WTC11 (cell line): ENCODE measurements around the gene ADAMTS18. TPM values are rescaled to one million over a fixed set of nuclear protein-coding genes. Genes with fewer than 3 reads are reported as not detected.

ENCODE experiments used
- ATAC-seq: fragments of 200-7000 bp; cut with Tn5 transposase; 2 replicates; pipeline ENCODE4 v1.10.0; 2021; ENCODE audit warnings: mild to moderate bottlenecking, moderate library complexity
- CTCF ChIA-PET: fragments of 300-600 bp; sonication (Branson Sonifier 250); formaldehyde crosslinking; loops from one replicate; lab custom pipeline; 2021; ENCODE audit warnings: antibody characterized with exemption; lab: Charles Lee
- POLR2A ChIA-PET: fragments of 350-600 bp; sonication (Branson Sonifier 250); formaldehyde crosslinking; loops from one replicate; lab custom pipeline; 2021; ENCODE audit warnings: antibody characterized with exemption; lab: Charles Lee
- DNase-seq: peaks from one replicate; pipeline ENCODE4 v3.0.0; 2021; ENCODE audit warnings: low spot score
- H3K27ac Mint-ChIP-seq: 2 replicates; pipeline ENCODE4 v1.8.0; 2021; ENCODE audit warnings: mixed read lengths
- H3K27me3 Mint-ChIP-seq: 2 replicates; pipeline ENCODE4 v1.8.0; 2021; ENCODE audit warnings: low read depth, mild to moderate bottlenecking, moderate library complexity, mixed read lengths
- H3K36me3 Mint-ChIP-seq: 2 replicates; pipeline ENCODE4 v1.8.0; 2021; ENCODE audit warnings: mixed read lengths
- H3K4me1 Mint-ChIP-seq: 2 replicates; pipeline ENCODE4 v1.8.0; 2022; ENCODE audit warnings: mixed read lengths
- H3K4me3 Mint-ChIP-seq: 2 replicates; pipeline ENCODE4 v1.8.0; 2021; ENCODE audit warnings: mild to moderate bottlenecking, moderate library complexity, mixed read lengths
- H3K9me3 Mint-ChIP-seq: 2 replicates; pipeline ENCODE4 v1.8.0; 2021; ENCODE audit warnings: mixed read lengths
- AR ChIP-seq: fragments of 250-450 bp; sonication (Bioruptor Pico); IDR thresholded peaks from 2 replicates; pipeline ENCODE4 v1.9.0; 2021; ENCODE audit warnings: mild to moderate bottlenecking
- CREB1 ChIP-seq: sonication (generic); formaldehyde crosslinking; IDR thresholded peaks from 2 replicates; pipeline ENCODE4 v1.8.0; 2023; ENCODE audit warnings: mild to moderate bottlenecking, missing genetic modification reagents
- CREM ChIP-seq: sonication (generic); formaldehyde crosslinking; IDR thresholded peaks from 2 replicates; pipeline ENCODE4 v1.8.1; 2022; ENCODE audit warnings: mild to moderate bottlenecking, missing genetic modification reagents, moderate library complexity
- E2F4 ChIP-seq: sonication (generic); formaldehyde crosslinking; IDR thresholded peaks from 2 replicates; pipeline ENCODE4 v1.8.1; 2022; ENCODE audit warnings: low read depth, mild to moderate bottlenecking, moderate library complexity, missing genetic modification reagents, borderline replicate concordance
- FOXP1 ChIP-seq: sonication (generic); formaldehyde crosslinking; IDR thresholded peaks from 2 replicates; pipeline ENCODE4 v1.8.0; 2022; ENCODE audit warnings: missing genetic modification reagents, mild to moderate bottlenecking, moderate library complexity, borderline replicate concordance
- GABPB1 ChIP-seq: sonication (generic); formaldehyde crosslinking; IDR thresholded peaks from 2 replicates; pipeline ENCODE4 v1.8.1; 2023; ENCODE audit warnings: mild to moderate bottlenecking, missing genetic modification reagents
- GRHL2 ChIP-seq: fragments of 250-450 bp; sonication (Bioruptor Pico); IDR thresholded peaks from 2 replicates; pipeline ENCODE4 v1.8.0; 2022; ENCODE audit warnings: mild to moderate bottlenecking, moderate library complexity; ENCODE audit not compliant: insufficient replicate concordance, severe bottlenecking
- KAT7 ChIP-seq: sonication (generic); formaldehyde crosslinking; IDR thresholded peaks from 2 replicates; pipeline ENCODE4 v1.8.1; 2023; ENCODE audit warnings: missing genetic modification reagents, mild to moderate bottlenecking, borderline replicate concordance
- NFATC4 ChIP-seq: fragments of 250-450 bp; sonication (Bioruptor Pico); IDR thresholded peaks from 2 replicates; pipeline ENCODE4 v1.9.0; 2021; ENCODE audit warnings: mild to moderate bottlenecking
- NR2C2 ChIP-seq: sonication (generic); formaldehyde crosslinking; IDR thresholded peaks from 2 replicates; pipeline ENCODE4 v1.8.0; 2022; ENCODE audit warnings: mild to moderate bottlenecking, missing genetic modification reagents
- OVOL2 ChIP-seq: fragments of 250-450 bp; sonication (Bioruptor Pico); IDR thresholded peaks from 2 replicates; pipeline ENCODE4 v1.9.0; 2021; ENCODE audit warnings: mild to moderate bottlenecking, borderline replicate concordance
- RELA ChIP-seq: sonication (generic); formaldehyde crosslinking; IDR thresholded peaks from 2 replicates; pipeline ENCODE4 v1.8.1; 2022; ENCODE audit warnings: missing genetic modification reagents, mild to moderate bottlenecking, borderline replicate concordance
- USF1 ChIP-seq: sonication (generic); formaldehyde crosslinking; IDR thresholded peaks from 2 replicates; pipeline ENCODE4 v1.8.0; 2022; ENCODE audit warnings: mild to moderate bottlenecking, missing genetic modification reagents
- ZBTB21 ChIP-seq: sonication (generic); formaldehyde crosslinking; IDR thresholded peaks from 2 replicates; pipeline ENCODE4 v1.8.1; 2023; ENCODE audit warnings: mild to moderate bottlenecking, missing genetic modification reagents, borderline replicate concordance
- ZNF121 ChIP-seq: sonication (generic); formaldehyde crosslinking; IDR thresholded peaks from 2 replicates; pipeline ENCODE4 v1.8.0; 2023; ENCODE audit warnings: missing genetic modification reagents
- ZNF138 ChIP-seq: sonication (generic); formaldehyde crosslinking; conservative IDR thresholded peaks from 2 replicates; pipeline ENCODE4 v1.8.1; 2022; ENCODE audit warnings: mild to moderate bottlenecking, moderate library complexity, missing genetic modification reagents
- ZNF281 ChIP-seq: sonication (generic); formaldehyde crosslinking; IDR thresholded peaks from 2 replicates; pipeline ENCODE4 v1.8.0; 2023; ENCODE audit warnings: mild to moderate bottlenecking, missing genetic modification reagents
- ZNF396 ChIP-seq: fragments of 250-450 bp; sonication (Bioruptor Pico); IDR thresholded peaks from 2 replicates; pipeline ENCODE4 v1.8.0; 2021; ENCODE audit warnings: mild to moderate bottlenecking, moderate library complexity, borderline replicate concordance
- total RNA-seq: library from RNA; stranded (reverse); gene quantifications from 3 replicates; pipeline ENCODE4 v1.2.3, GENCODE V29; 2021
- TF ChIP-seq, protein P1 (sequence below): sonication (generic); formaldehyde crosslinking; IDR thresholded peaks from 2 replicates; pipeline ENCODE4 v1.8.1; 2022; ENCODE audit warnings: mild to moderate bottlenecking, missing genetic modification reagents, moderate library complexity, borderline replicate concordance
- TF ChIP-seq, protein P2 (sequence below): sonication (generic); formaldehyde crosslinking; IDR thresholded peaks from 2 replicates; pipeline ENCODE4 v1.8.1; 2023; ENCODE audit warnings: mild to moderate bottlenecking, missing genetic modification reagents, moderate library complexity
- TF ChIP-seq, protein P3 (sequence below): sonication (generic); formaldehyde crosslinking; IDR thresholded peaks from 2 replicates; pipeline ENCODE4 v1.8.1; 2023; ENCODE audit warnings: mild to moderate bottlenecking, missing genetic modification reagents, moderate library complexity

ADAMTS18 gene
- total RNA-seq, 1 experiment from 2014 or later, result 0.17 TPM

DNA sequence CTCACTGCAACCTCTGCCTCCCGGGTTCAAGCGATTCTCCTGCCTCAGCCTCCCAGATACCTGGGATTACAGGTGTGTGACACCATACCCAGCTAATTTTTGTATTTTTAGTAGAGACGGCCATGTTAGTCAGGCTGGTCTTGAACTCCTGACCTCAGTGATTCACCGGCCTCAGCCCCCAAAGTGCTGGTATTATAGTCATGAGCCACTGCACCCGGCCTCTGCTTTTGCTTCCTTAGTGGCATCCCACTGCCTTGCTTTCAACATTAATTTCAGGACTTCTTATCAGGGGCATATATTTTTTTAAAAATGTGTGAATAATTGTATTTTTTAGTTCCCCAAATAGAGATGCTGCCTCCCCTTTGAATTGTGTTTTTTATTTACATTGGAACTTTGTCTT lies 136.8 kb downstream of the ADAMTS18 start:
- DNase-seq (no peak), ATAC-seq (no peak)
- Mint-ChIP-seq H3K36me3 (no peaks in the 10 kb centered on the region), H3K4me3 (no peak overlapping the region), H3K4me1 (peaks cover 7% of the 10 kb centered on the region; the same call in 1 of the 2 replicates), H3K27me3 (no peaks in the 10 kb centered on the region), H3K9me3 (no peaks in the 10 kb centered on the region)
- CTCF ChIA-PET, result no interaction called here
- POLR2A ChIA-PET, result no interaction called here
- TF ChIP-seq GRHL2 (CRISPR knock-in tag), result no peak
- TF ChIP-seq, all 79 proteins: peak for 0
- no peak overlapping the region for H3K27ac Mint-ChIP-seq

DNA sequence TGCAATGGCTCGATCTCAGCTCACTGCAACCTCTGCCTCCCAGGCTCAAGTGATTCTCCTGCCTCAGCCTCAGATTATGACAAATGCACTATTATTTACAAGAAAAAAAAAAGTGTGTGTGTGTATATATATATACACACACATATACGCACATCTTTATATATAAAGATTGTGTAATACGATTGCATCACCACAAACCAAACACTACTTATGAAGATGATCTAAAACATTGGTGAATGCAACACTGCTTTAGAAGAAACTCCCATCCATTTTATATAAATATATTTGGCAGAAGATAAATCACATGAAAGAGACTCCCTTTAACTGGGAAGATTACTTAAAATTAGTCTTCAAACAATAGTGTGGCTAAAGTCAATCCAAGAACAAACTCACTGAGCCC lies 138.9 kb downstream of the ADAMTS18 start:
- no peak for TF ChIP-seq CREB1 (CRISPR knock-in tag)
- ATAC-seq, result no peak
- ChIA-PET POLR2A (no interaction called here), CTCF (no interaction called here)
- DNase-seq, result no peak
- Mint-ChIP-seq H3K36me3 (no peaks in the 10 kb centered on the region), H3K4me3 (no peak overlapping the region), H3K4me1 (peaks cover 7% of the 10 kb centered on the region; the same call in 1 of the 2 replicates), H3K27me3 (no peaks in the 10 kb centered on the region), H3K27ac (no peak overlapping the region), H3K9me3 (no peaks in the 10 kb centered on the region)

- no peak overlapping the region for H3K27ac Mint-ChIP-seq
- DNase-seq (no peak), ATAC-seq (no peak)
- no peaks in the 10 kb centered on the region for H3K27me3 Mint-ChIP-seq
- ChIA-PET POLR2A (no interaction called here), CTCF (interaction anchor here (0.7 kb wide), 1 partner anchor 297 kb away, joined by 3 read pairs; no protein-coding TSS in a partner anchor)
- H3K4me3 Mint-ChIP-seq, result no peak overlapping the region
- peaks cover 5% of the 10 kb centered on the region for H3K4me1 Mint-ChIP-seq
- H3K9me3 Mint-ChIP-seq, result no peaks in the 10 kb centered on the region
- TF ChIP-seq, protein P1, sequence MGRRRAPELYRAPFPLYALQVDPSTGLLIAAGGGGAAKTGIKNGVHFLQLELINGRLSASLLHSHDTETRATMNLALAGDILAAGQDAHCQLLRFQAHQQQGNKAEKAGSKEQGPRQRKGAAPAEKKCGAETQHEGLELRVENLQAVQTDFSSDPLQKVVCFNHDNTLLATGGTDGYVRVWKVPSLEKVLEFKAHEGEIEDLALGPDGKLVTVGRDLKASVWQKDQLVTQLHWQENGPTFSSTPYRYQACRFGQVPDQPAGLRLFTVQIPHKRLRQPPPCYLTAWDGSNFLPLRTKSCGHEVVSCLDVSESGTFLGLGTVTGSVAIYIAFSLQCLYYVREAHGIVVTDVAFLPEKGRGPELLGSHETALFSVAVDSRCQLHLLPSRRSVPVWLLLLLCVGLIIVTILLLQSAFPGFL (CRISPR knock-in tag), result no peak
- no peak for TF ChIP-seq OVOL2 (CRISPR knock-in tag)
- TF ChIP-seq RELA (CRISPR knock-in tag), result no peak
- no peak for TF ChIP-seq E2F4 (CRISPR knock-in tag)
- TF ChIP-seq ZNF121 (CRISPR knock-in tag), result no peak
- no peak for TF ChIP-seq FOXP1
- no peak for TF ChIP-seq NFATC4
- no peak for TF ChIP-seq AR (CRISPR knock-in tag)
- TF ChIP-seq NR2C2, result no peak
- no peak for TF ChIP-seq GABPB1 (CRISPR knock-in tag)
- TF ChIP-seq, protein P2, sequence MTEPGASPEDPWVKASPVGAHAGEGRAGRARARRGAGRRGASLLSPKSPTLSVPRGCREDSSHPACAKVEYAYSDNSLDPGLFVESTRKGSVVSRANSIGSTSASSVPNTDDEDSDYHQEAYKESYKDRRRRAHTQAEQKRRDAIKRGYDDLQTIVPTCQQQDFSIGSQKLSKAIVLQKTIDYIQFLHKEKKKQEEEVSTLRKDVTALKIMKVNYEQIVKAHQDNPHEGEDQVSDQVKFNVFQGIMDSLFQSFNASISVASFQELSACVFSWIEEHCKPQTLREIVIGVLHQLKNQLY (CRISPR knock-in tag), result no peak
- TF ChIP-seq ZNF281 (CRISPR knock-in tag), result no peak
- TF ChIP-seq CREM (CRISPR knock-in tag), result no peak
- TF ChIP-seq, protein P3, sequence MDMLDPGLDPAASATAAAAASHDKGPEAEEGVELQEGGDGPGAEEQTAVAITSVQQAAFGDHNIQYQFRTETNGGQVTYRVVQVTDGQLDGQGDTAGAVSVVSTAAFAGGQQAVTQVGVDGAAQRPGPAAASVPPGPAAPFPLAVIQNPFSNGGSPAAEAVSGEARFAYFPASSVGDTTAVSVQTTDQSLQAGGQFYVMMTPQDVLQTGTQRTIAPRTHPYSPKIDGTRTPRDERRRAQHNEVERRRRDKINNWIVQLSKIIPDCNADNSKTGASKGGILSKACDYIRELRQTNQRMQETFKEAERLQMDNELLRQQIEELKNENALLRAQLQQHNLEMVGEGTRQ, result no peak
- TF ChIP-seq ZNF138 (CRISPR knock-in tag), result no peak
- no peak for TF ChIP-seq USF1 (CRISPR knock-in tag)
- TF ChIP-seq ZNF396, result no peak
- no peak for TF ChIP-seq KAT7 (CRISPR knock-in tag)
- no peak for TF ChIP-seq ZBTB21
- no peaks in the 10 kb centered on the region for H3K36me3 Mint-ChIP-seq
Measured at GRCh38 chr16:77290451-77291115, 144.3 kb downstream of the ADAMTS18 start.
